Duodenal mucosa (tissue), 2 donors: ENCODE results near the gene AHRR.
A peak's percentile ranks its signal among the peaks of the same experiment; 100 is the strongest.

ENCODE experiments used
- H3K27ac ChIP-seq: one replicate; pipeline ENCODE4 v1.7.0; 2013; ENCODE audit warnings: low read depth, low read length
- H3K27me3 ChIP-seq, 2 donors: one replicate each; pipeline ENCODE4 v1.7.0; 2013; ENCODE audit warnings: low read length in 2 of 2, control low read depth in 1 of 2; ENCODE audit not compliant: insufficient read depth in 2 of 2, control insufficient read depth in 1 of 2
- H3K36me3 ChIP-seq, 2 donors: one replicate each; pipeline ENCODE4 v1.7.0; 2013; ENCODE audit warnings: low read length in 2 of 2, control low read depth in 1 of 2; ENCODE audit not compliant: insufficient read depth in 2 of 2, control insufficient read depth in 1 of 2
- H3K4me1 ChIP-seq, 2 donors: one replicate each; pipeline ENCODE4 v1.7.0; 2013; ENCODE audit warnings: low read length in 2 of 2, control low read depth in 1 of 2; ENCODE audit not compliant: insufficient read depth in 2 of 2, control insufficient read depth in 1 of 2
- H3K4me3 ChIP-seq, 2 donors: one replicate each; pipeline ENCODE4 v1.7.0; 2013; ENCODE audit warnings: low read length in 2 of 2, low read depth in 1 of 2
- H3K9ac ChIP-seq, 2 donors: one replicate each; pipeline ENCODE4 v1.7.0; 2013; ENCODE audit warnings: low read length in 2 of 2, low read depth in 1 of 2
- H3K9me3 ChIP-seq, 2 donors: one replicate each; pipeline ENCODE4 v1.7.0; 2013; ENCODE audit warnings: low read length in 2 of 2, control low read depth in 1 of 2; ENCODE audit not compliant: control insufficient read depth in 1 of 2

The AHRR gene

GRCh38 chr5:388266-389196 is 67.0 kb downstream of the AHRR start:
- no peak overlapping the region for H3K4me3 ChIP-seq
- H3K27me3 ChIP-seq = no peaks in the 10 kb centered on the region
- H3K27ac ChIP-seq = no peak overlapping the region
- peaks cover 8 to 16% of the 10 kb centered on the region in 2 donors for H3K4me1 ChIP-seq
- no peaks in the 10 kb centered on the region for H3K36me3 ChIP-seq
- H3K9me3 ChIP-seq = peaks cover 3 to 6% of the 10 kb centered on the region in 2 donors
- no peak overlapping the region for H3K9ac ChIP-seq

GRCh38 chr5:389197-389821 is 67.8 kb downstream of the AHRR start:
- no peaks in the 10 kb centered on the region for H3K36me3 ChIP-seq
- H3K4me1 ChIP-seq = peaks cover 8 to 16% of the 10 kb centered on the region in 2 donors
- H3K9ac ChIP-seq = no peak overlapping the region
- no peak overlapping the region for H3K4me3 ChIP-seq
- no peaks in the 10 kb centered on the region for H3K27me3 ChIP-seq
- H3K9me3 ChIP-seq = peaks cover 3 to 6% of the 10 kb centered on the region in 2 donors
- H3K27ac ChIP-seq = no peak overlapping the region

- no peak overlapping the region for H3K9ac ChIP-seq
- no peaks in the 10 kb centered on the region for H3K36me3 ChIP-seq
- H3K27me3 ChIP-seq = no peaks in the 10 kb centered on the region
- no peak overlapping the region for H3K4me3 ChIP-seq
- peaks cover 11 to 16% of the 10 kb centered on the region in 2 donors for H3K4me1 ChIP-seq
- H3K9me3 ChIP-seq = peaks cover 1 to 5% of the 10 kb centered on the region in 2 donors
- H3K27ac ChIP-seq = no peak overlapping the region
Measured at GRCh38 chr5:389891-390622, 68.5 kb downstream of the AHRR start.

GRCh38 chr5:390623-391491 is 69.3 kb downstream of the AHRR start:
- peaks cover 16 to 24% of the 10 kb centered on the region in 2 donors for H3K4me1 ChIP-seq
- no peak overlapping the region for H3K9ac ChIP-seq
- H3K27ac ChIP-seq = no peak overlapping the region
- H3K9me3 ChIP-seq = no peaks in the 10 kb centered on the region
- no peaks in the 10 kb centered on the region for H3K27me3 ChIP-seq
- no peaks in the 10 kb centered on the region for H3K36me3 ChIP-seq
- no peak overlapping the region for H3K4me3 ChIP-seq

GRCh38 chr5:392431-392988 is 71.0 kb downstream of the AHRR start:
- Histone ChIP-seq H3K27me3 (no peaks in the 10 kb centered on the region), H3K27ac (no peak overlapping the region), H3K4me1 (peaks cover 16 to 24% of the 10 kb centered on the region in 2 donors)

GRCh38 chr5:393846-394275 is 72.3 kb downstream of the AHRR start:
- no peaks in the 10 kb centered on the region for H3K36me3 ChIP-seq
- no peak overlapping the region for H3K4me3 ChIP-seq
- H3K9me3 ChIP-seq = no peaks in the 10 kb centered on the region
- no peak overlapping the region for H3K27ac ChIP-seq
- peaks cover 16 to 29% of the 10 kb centered on the region in 2 donors for H3K4me1 ChIP-seq
- no peak overlapping the region for H3K9ac ChIP-seq
- peaks cover 0 to 1% of the 10 kb centered on the region in 2 donors for H3K27me3 ChIP-seq

More at GRCh38 chr5:392431-392988, 71.0 kb downstream of the AHRR start:
- no peaks in the 10 kb centered on the region for H3K36me3 ChIP-seq
- peak overlapping the region in 1 of 2 donors; percentile 5 for H3K9ac ChIP-seq
- peak overlapping the region in 1 of 2 donors; percentile 40 for H3K4me3 ChIP-seq
- no peaks in the 10 kb centered on the region for H3K9me3 ChIP-seq

GRCh38 chr5:394671-395155 is 73.2 kb downstream of the AHRR start:
- Histone ChIP-seq H3K4me1 (peaks cover 23 to 37% of the 10 kb centered on the region in 2 donors), H3K9me3 (no peaks in the 10 kb centered on the region), H3K36me3 (no peaks in the 10 kb centered on the region), H3K9ac (no peak overlapping the region), H3K27ac (no peak overlapping the region), H3K4me3 (no peak overlapping the region), H3K27me3 (peaks cover 7 to 8% of the 10 kb centered on the region in 2 donors)

GRCh38 chr5:395156-395920 is 73.8 kb downstream of the AHRR start:
- Histone ChIP-seq H3K4me1 (peaks cover 29 to 44% of the 10 kb centered on the region in 2 donors), H3K9ac (peak overlapping the region in 1 of 2 donors; percentile 24), H3K27ac (peak overlapping the region; percentile 20), H3K9me3 (no peaks in the 10 kb centered on the region), H3K27me3 (peaks cover 10 to 14% of the 10 kb centered on the region in 2 donors), H3K36me3 (no peaks in the 10 kb centered on the region), H3K4me3 (no peak overlapping the region)
